Smooth muscle cell (in vitro differentiated cells): ENCODE data around the gene PEAR1. TPM values are rescaled to one million over a fixed set of nuclear protein-coding genes. Genes with fewer than 3 reads are reported as not detected.
A peak's percentile ranks its signal among the peaks of the same experiment; 100 is the strongest.

ENCODE experiments used
- DNase-seq: peaks from one replicate; lab custom pipeline; 2025; ENCODE audit not compliant: unreplicated experiment; lab: John Stamatoyannopoulos, UW
- H2AFZ ChIP-seq: fragments of 200-600 bp; sonication (generic); 2 replicates; pipeline ENCODE4 v1.6.0; 2016; ENCODE audit warnings: antibody characterized with exemption, low read depth, mild to moderate bottlenecking
- H3F3A ChIP-seq: fragments of 200-600 bp; sonication (generic); 2 replicates; pipeline ENCODE4 v1.6.0; 2017; ENCODE audit warnings: antibody characterized with exemption, low read depth
- H3K27ac ChIP-seq: fragments of 200-600 bp; sonication (generic); 2 replicates; pipeline ENCODE4 v1.5.1; 2016; ENCODE audit warnings: low read depth, mild to moderate bottlenecking
- H3K27me3 ChIP-seq: fragments of 200-600 bp; sonication (generic); 2 replicates; pipeline ENCODE4 v1.6.1; 2016; ENCODE audit warnings: low read depth, mild to moderate bottlenecking
- H3K36me3 ChIP-seq: fragments of 200-600 bp; sonication (generic); 2 replicates; pipeline ENCODE4 v1.5.1; 2016; ENCODE audit warnings: low read depth
- H3K4me1 ChIP-seq: fragments of 200-600 bp; sonication (generic); 2 replicates; pipeline ENCODE4 v1.5.1; 2016; ENCODE audit warnings: low read depth
- H3K4me2 ChIP-seq: fragments of 200-600 bp; sonication (generic); 2 replicates; pipeline ENCODE4 v1.6.0; 2016; ENCODE audit warnings: mild to moderate bottlenecking
- H3K4me3 ChIP-seq: fragments of 200-600 bp; sonication (generic); 2 replicates; pipeline ENCODE4 v1.5.1; 2016; ENCODE audit warnings: mild to moderate bottlenecking
- H3K79me2 ChIP-seq: fragments of 200-600 bp; sonication (generic); 2 replicates; pipeline ENCODE4 v1.6.0; 2016; ENCODE audit warnings: low read depth, mild to moderate bottlenecking
- H3K9ac ChIP-seq: fragments of 200-600 bp; sonication (generic); 2 replicates; pipeline ENCODE4 v1.6.0; 2016; ENCODE audit warnings: low read depth
- H3K9me3 ChIP-seq: fragments of 200-600 bp; sonication (generic); replicated peaks from 2 replicates; pipeline ENCODE4 v1.5.1; 2016; ENCODE audit warnings: low read depth
- H4K20me1 ChIP-seq: fragments of 200-600 bp; sonication (generic); 2 replicates; pipeline ENCODE4 v1.6.0; 2016; ENCODE audit warnings: low read depth
- WGBS: methylation state at CpG from one replicate; pipeline ENCODE4 v1.1.7; 2016; ENCODE audit warnings: low lambda C conversion rate; 5-methylcytosine and 5-hydroxymethylcytosine counted together
- polyA plus RNA-seq: library from polyadenylated mRNA; unstranded; fragments of >200 nt; fragmentation: Nextera tagmentation; extraction: Ambion mirVana; gene quantifications from 2 replicates; pipeline ENCODE4 v1.2.1, GENCODE V29; 2016
- total RNA-seq: library from RNA; depleted of rRNA; stranded (reverse); fragments of >200 nt; gene quantifications from 2 replicates; pipeline ENCODE4 v1.2.3, GENCODE V29; 2014
- TF ChIP-seq, protein P1 (sequence below): fragments of 200-600 bp; sonication (generic); IDR thresholded peaks from 2 replicates; pipeline ENCODE4 v1.5.1; 2017; ENCODE audit warnings: borderline replicate concordance, mild to moderate bottlenecking, antibody characterized with exemption; ENCODE audit not compliant: insufficient read depth, poor library complexity, severe bottlenecking

Gene PEAR1
- total and polyA plus RNA-seq, 2 experiments from 2014 or later: 2.3 to 3.7 TPM

DNA sequence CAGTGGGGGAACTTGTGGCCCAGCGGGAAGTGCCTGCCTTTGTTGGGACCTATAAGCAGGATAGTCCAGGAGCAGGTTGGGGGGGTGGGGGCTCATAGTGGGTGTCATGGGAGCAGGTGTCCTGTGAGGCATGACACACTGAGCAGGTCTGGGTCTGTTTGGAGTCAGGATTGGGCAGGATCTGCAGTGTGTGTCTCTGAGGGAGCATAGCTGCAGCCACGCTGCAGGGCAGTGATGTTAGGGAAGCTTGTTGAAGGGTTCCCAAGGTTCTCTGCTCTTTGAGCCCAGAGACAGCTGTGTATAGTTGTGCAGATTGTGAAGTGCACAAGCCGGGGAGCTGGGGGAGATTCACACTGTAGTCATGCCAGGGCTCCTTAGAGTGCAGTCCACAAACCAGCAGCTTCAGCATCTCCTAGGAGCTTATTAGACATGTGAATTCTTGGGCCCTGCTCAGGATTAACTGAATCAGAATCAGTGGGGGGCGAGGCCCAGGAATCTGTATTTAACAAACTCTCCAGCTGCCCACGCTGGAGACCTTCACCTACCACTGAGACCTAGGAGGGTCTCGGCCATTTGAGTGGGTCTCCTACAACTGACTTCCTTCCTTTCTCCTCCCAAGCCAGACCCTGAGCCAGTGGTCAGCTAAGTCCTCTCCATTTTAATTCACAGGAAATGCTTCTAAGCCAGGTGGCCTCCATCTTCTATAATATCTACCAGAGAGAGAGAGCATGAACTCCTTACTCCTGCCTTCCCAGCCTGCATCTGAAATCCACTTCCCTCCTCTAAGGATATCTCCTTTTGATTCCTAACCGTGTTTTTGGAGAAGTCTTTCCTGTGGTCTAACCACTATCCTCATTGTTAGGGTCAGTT is 45.7 kb upstream of the PEAR1 start:
- TF ChIP-seq, protein P1, sequence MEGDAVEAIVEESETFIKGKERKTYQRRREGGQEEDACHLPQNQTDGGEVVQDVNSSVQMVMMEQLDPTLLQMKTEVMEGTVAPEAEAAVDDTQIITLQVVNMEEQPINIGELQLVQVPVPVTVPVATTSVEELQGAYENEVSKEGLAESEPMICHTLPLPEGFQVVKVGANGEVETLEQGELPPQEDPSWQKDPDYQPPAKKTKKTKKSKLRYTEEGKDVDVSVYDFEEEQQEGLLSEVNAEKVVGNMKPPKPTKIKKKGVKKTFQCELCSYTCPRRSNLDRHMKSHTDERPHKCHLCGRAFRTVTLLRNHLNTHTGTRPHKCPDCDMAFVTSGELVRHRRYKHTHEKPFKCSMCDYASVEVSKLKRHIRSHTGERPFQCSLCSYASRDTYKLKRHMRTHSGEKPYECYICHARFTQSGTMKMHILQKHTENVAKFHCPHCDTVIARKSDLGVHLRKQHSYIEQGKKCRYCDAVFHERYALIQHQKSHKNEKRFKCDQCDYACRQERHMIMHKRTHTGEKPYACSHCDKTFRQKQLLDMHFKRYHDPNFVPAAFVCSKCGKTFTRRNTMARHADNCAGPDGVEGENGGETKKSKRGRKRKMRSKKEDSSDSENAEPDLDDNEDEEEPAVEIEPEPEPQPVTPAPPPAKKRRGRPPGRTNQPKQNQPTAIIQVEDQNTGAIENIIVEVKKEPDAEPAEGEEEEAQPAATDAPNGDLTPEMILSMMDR: no peak
- Histone ChIP-seq H2AFZ (no peak overlapping the region), H3K79me2 (no peaks in the 10 kb centered on the region), H3K4me3 (no peak overlapping the region), H3K27ac (no peak overlapping the region), H3K4me2 (peak overlapping the region; percentile 78), H3K9ac (no peak overlapping the region), H3K36me3 (no peaks in the 10 kb centered on the region), H3K27me3 (peaks cover 67% of the 10 kb centered on the region), H3F3A (no peaks in the 10 kb centered on the region), H4K20me1 (no peaks in the 10 kb centered on the region), H3K9me3 (no peaks in the 10 kb centered on the region), H3K4me1 (peaks cover 15% of the 10 kb centered on the region)
- 68% methylated on average over 7 of the region's 7 CpGs for WGBS
- DNase-seq: no peak

DNA sequence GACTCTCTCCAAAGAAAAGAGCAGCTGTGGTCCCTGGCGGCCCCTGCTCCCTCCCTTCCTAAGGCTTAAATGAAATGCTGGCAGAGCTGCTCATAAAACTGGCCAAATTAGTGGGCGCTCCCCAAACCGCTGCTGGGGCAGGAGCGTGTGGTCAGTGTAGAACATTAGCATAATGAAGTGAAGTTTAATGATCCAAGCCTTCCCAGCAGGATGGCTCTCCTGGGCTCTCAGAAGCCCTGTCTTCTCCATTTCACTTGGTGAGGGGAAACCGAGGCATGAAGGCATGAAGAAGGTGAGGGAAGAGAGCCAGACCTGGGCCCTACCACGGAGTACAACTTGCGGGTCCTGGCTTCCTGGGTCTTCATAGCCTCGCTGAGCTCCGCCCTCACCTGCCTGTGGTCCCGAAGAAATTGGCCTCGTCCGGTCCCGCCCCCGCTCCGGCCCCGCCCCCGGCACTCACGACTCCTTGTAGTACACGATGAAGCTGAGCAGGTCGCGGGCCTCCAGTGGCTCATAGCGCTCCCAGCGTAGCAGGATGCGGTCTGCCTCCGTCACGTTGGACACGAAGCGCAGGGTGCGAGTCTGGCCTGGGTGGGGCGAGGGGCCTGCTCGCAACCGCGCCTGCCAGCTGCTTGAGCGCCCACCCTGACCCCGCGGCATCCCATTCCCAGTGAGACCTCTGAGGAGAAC is 44.9 kb upstream of the PEAR1 start:
- no peaks in the 10 kb centered on the region for H3K9me3 ChIP-seq
- no peak for DNase-seq
- no peak overlapping the region for H3K27ac ChIP-seq
- no peaks in the 10 kb centered on the region for H3K79me2 ChIP-seq
- peak overlapping the region; percentile 78 for H3K4me2 ChIP-seq
- 9% methylated on average over 33 of the region's 36 CpGs for WGBS
- H2AFZ ChIP-seq: no peak overlapping the region
- H3F3A ChIP-seq: no peaks in the 10 kb centered on the region
- H3K4me1 ChIP-seq: peaks cover 15% of the 10 kb centered on the region
- no peak overlapping the region for H3K4me3 ChIP-seq
- TF ChIP-seq, protein P1: no peak
- no peaks in the 10 kb centered on the region for H4K20me1 ChIP-seq
- H3K27me3 ChIP-seq: peaks cover 59% of the 10 kb centered on the region
- no peaks in the 10 kb centered on the region for H3K36me3 ChIP-seq
- no peak overlapping the region for H3K9ac ChIP-seq

DNA sequence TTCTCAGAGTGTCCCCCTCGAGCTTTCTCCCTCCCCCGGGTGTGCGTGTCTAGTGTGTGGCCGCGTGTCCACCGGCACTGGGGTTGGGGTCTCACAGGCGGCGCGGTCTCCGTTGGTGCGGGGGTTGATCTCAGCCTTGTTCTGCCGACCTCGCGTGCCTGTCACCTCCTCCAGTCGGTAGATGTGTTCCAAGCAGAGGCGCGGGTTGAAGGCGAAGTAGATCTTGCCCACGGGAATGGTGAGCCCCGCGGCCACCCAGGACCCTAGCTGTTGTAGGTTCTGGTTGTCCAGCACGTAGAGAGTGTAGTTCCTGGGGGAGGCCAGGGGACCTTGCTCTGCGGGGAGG is 44.4 kb upstream of the PEAR1 start:
- WGBS: 28% methylated on average over 23 of the region's 23 CpGs
- peak overlapping the region; percentile 78 for H3K4me2 ChIP-seq
- H3K27me3 ChIP-seq: peaks cover 54% of the 10 kb centered on the region
- H3K9me3 ChIP-seq: no peaks in the 10 kb centered on the region
- H4K20me1 ChIP-seq: no peaks in the 10 kb centered on the region
- no peak overlapping the region for H2AFZ ChIP-seq
- peaks cover 15% of the 10 kb centered on the region for H3K4me1 ChIP-seq
- H3K79me2 ChIP-seq: no peaks in the 10 kb centered on the region
- H3F3A ChIP-seq: no peaks in the 10 kb centered on the region
- no peak overlapping the region for H3K27ac ChIP-seq
- H3K9ac ChIP-seq: no peak overlapping the region
- TF ChIP-seq, protein P1: no peak
- no peaks in the 10 kb centered on the region for H3K36me3 ChIP-seq
- DNase-seq: no peak
- H3K4me3 ChIP-seq: no peak overlapping the region
